Neural crest cell (in vitro differentiated cells): ENCODE data around the gene FAM83F. TPM values are rescaled to one million over a fixed set of nuclear protein-coding genes. Genes with fewer than 3 reads are reported as not detected.

Experiments
- DNase-seq: peaks from one replicate; pipeline ENCODE4 v3.0.0; 2021; ENCODE audit warnings: low read depth, mixed read lengths, low spot score
- H3K27ac Mint-ChIP-seq: one replicate; pipeline ENCODE4 v1.8.0; 2021; ENCODE audit warnings: mild to moderate bottlenecking, mixed read lengths; ENCODE audit not compliant: unreplicated experiment
- H3K27me3 Mint-ChIP-seq: 2 replicates; pipeline ENCODE4 v1.8.0; 2021; ENCODE audit warnings: low read depth, mild to moderate bottlenecking, mixed read lengths
- H3K36me3 Mint-ChIP-seq: 2 replicates; pipeline ENCODE4 v1.8.0; 2021; ENCODE audit warnings: low read depth, mild to moderate bottlenecking, mixed read lengths
- H3K4me1 Mint-ChIP-seq: 2 replicates; pipeline ENCODE4 v1.8.0; 2021; ENCODE audit warnings: mixed read lengths
- H3K4me3 Mint-ChIP-seq: one replicate; pipeline ENCODE4 v1.8.0; 2021; ENCODE audit warnings: mild to moderate bottlenecking, mixed read lengths
- H3K9me3 Mint-ChIP-seq: 2 replicates; pipeline ENCODE4 v1.8.0; 2021; ENCODE audit warnings: mixed read lengths
- total RNA-seq: library from RNA; stranded (reverse); gene quantifications from 2 replicates; pipeline ENCODE4 v1.2.1, GENCODE V29; 2021
- TF ChIP-seq, protein P1 (sequence below): fragments of 200-600 bp; sonication (generic); conservative IDR thresholded peaks from 2 replicates; pipeline ENCODE4 v1.5.0; 2021; ENCODE audit warnings: antibody characterized with exemption, mild to moderate bottlenecking

Gene FAM83F
- total RNA-seq, 1 donor from 2014 or later, result 3.1 TPM

- Mint-ChIP-seq H3K36me3 (no peaks in the 10 kb centered on the region), H3K4me1 (peaks cover 35% of the 10 kb centered on the region), H3K27me3 (peaks cover 9% of the 10 kb centered on the region), H3K9me3 (no peaks in the 10 kb centered on the region), H3K4me3 (no peak overlapping the region), H3K27ac (peak overlapping the region; percentile 31)
- TF ChIP-seq, protein P1, sequence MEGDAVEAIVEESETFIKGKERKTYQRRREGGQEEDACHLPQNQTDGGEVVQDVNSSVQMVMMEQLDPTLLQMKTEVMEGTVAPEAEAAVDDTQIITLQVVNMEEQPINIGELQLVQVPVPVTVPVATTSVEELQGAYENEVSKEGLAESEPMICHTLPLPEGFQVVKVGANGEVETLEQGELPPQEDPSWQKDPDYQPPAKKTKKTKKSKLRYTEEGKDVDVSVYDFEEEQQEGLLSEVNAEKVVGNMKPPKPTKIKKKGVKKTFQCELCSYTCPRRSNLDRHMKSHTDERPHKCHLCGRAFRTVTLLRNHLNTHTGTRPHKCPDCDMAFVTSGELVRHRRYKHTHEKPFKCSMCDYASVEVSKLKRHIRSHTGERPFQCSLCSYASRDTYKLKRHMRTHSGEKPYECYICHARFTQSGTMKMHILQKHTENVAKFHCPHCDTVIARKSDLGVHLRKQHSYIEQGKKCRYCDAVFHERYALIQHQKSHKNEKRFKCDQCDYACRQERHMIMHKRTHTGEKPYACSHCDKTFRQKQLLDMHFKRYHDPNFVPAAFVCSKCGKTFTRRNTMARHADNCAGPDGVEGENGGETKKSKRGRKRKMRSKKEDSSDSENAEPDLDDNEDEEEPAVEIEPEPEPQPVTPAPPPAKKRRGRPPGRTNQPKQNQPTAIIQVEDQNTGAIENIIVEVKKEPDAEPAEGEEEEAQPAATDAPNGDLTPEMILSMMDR, result no peak
- DNase-seq, result no peak
Observed at GRCh38 chr22:39967996-39968972, 26.5 kb upstream of the FAM83F start.

DNA sequence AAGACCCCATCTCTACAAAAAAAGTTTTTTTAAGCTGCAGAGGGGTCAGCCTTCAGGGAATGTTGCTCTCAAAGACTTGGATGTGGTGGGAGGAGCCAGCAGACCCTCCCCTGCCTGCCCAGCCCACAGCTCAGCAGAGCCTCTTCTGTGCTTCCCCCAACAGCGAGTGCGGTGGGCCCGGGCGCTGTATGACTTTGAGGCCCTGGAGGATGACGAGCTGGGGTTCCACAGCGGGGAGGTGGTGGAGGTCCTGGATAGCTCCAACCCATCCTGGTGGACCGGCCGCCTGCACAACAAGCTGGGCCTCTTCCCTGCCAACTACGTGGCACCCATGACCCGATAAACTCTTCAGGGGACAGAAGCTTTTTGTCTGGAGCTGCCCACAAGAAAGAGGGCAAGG lies 24.0 kb upstream of the FAM83F start:
- H3K36me3 Mint-ChIP-seq, result no peaks in the 10 kb centered on the region
- no peak overlapping the region for H3K27ac Mint-ChIP-seq
- TF ChIP-seq, protein P1, result no peak
- peaks cover 15% of the 10 kb centered on the region for H3K27me3 Mint-ChIP-seq
- H3K9me3 Mint-ChIP-seq, result no peaks in the 10 kb centered on the region
- H3K4me1 Mint-ChIP-seq, result peaks cover 35% of the 10 kb centered on the region
- no peak for DNase-seq
- H3K4me3 Mint-ChIP-seq, result no peak overlapping the region

- Mint-ChIP-seq H3K27me3 (peaks cover 29% of the 10 kb centered on the region), H3K27ac (peak overlapping the region; percentile 95)
Observed at GRCh38 chr22:39972641-39973040, 22.1 kb upstream of the FAM83F start.

GRCh38 chr22:39973656-39974055 lies 21.1 kb upstream of the FAM83F start:
- DNase-seq, result no peak
- Mint-ChIP-seq H3K27ac (no peak overlapping the region), H3K9me3 (no peaks in the 10 kb centered on the region), H3K27me3 (peaks cover 25% of the 10 kb centered on the region), H3K36me3 (no peaks in the 10 kb centered on the region), H3K4me3 (no peak overlapping the region), H3K4me1 (peaks cover 24% of the 10 kb centered on the region)
- TF ChIP-seq, protein P1, result no peak

More at GRCh38 chr22:39972641-39973040, 22.1 kb upstream of the FAM83F start:
- peaks cover 31% of the 10 kb centered on the region for H3K4me1 Mint-ChIP-seq
- no peaks in the 10 kb centered on the region for H3K36me3 Mint-ChIP-seq
- no peak for DNase-seq
- TF ChIP-seq, protein P1, result no peak
- no peak overlapping the region for H3K4me3 Mint-ChIP-seq
- H3K9me3 Mint-ChIP-seq, result no peaks in the 10 kb centered on the region

DNA sequence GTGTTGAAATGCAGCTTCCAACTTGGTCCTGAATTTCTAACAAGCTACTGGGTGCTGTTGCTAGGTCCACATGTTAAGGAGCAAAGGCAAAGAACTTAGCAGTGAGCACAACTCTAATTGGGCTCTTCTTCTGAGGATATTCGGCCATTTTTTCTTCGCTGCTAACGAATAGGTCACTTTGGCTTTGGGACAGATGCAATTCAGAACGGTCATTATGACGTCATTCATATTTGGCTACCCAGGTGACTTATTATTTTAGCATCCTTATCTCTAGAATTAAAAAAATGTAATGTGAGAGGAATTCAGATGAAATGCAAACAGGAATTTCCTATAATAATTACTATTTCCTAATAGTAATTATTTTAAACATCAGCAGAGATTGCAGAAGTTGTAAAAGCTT lies 20.7 kb upstream of the FAM83F start:
- no peak for DNase-seq
- Mint-ChIP-seq H3K27me3 (peaks cover 26% of the 10 kb centered on the region), H3K9me3 (no peaks in the 10 kb centered on the region), H3K4me3 (no peak overlapping the region), H3K27ac (no peak overlapping the region), H3K4me1 (peaks cover 19% of the 10 kb centered on the region), H3K36me3 (no peaks in the 10 kb centered on the region)
- TF ChIP-seq, protein P1, result no peak
